Activated CD4-positive, alpha-beta T cell treated with anti-CD3 and anti-CD28 coated beads, Interleukin-2, amount 50 U/mL, for 4 hours (primary cell): ENCODE results near the gene CCDC92.

Experiments used
- DNase-seq, 2 experiments: peaks; one replicate each; pipeline ENCODE4 v3.0.0-alpha.2; 2020

Gene CCDC92

DNA sequence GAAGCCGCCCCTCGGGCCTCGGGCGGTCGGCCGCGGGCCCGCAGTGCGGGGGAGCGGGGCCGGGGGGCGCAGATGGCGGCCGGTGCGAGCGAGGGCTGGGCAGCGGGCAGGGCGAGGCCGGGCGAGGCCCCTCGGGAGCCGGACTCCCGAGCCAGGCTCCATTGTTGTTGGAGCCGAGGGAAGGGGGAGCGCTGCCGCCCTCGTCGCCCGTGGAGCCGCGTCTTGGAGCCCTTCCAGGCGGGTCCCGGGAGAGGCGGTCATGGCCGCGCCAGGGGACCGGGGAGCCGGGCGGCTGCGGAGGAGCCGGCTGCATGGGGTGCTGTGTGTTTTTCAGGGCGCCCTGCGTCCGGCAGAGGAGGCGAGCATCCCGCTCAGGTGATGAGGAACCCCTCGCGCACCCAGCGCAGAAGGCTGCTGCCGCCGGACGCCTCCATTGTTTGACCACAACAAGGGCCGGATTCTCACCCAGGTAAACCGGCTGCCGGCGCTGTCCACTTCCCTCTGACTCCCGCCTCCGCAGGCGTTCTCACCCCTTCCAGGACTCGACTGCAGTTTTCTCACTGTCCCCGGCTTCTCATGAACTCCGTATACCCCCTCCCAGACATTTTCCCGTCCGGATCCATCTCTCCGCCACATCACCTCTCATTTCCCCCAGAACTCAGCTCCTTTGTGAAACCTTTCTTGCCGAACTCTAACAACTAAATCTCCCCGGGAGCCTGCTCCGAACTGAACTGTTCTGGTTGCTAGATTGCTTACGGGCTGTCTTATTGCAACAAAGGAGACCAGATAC is 1.1 kb upstream of the CCDC92 start:
- peak in 1 of 2 experiments; percentile 1 for DNase-seq

DNA sequence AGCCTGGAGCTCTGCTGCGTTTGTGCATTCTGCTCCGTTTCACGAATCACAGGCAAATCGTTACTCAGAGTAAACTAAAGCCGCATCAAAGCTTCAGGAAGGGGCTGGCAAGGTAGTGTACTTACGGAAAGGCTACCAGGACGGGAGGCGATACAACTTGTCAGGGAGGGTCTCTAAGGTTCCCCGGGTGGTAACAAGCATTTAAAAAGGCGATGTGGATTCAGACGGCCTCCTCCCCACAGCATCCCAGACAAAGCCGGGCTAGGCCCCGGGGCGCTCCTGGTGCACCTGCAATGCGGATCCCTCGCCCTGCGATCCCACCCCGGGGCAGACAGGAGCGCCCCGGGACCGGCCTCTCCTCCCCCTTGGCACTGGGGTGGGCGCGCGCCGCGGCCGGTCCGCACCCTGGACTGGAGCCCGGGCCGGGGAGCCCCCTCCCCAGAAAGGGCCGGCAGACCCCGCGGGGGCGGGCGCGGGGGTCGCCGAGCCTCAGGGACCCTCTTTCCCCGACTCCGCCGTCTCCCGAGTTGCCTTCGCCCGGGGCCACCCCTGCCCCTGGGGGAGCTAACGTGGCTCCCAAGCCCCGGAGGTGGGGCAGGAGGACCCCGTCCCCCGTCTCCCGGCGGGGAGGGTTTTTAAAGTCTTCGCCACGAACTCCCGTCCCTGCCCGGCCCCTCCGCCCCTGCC is 718 bp downstream of the CCDC92 start:
- DNase-seq, result peak; percentile 13 to 16

- no peak for DNase-seq
Measured at GRCh38 chr12:123971449-123971769, 1.2 kb downstream of the CCDC92 start.

GRCh38 chr12:123967121-123967586 is 5.5 kb downstream of the CCDC92 start:
- no peak for DNase-seq

GRCh38 chr12:123966596-123966995 is 6.0 kb downstream of the CCDC92 start:
- DNase-seq, result no peak

DNA sequence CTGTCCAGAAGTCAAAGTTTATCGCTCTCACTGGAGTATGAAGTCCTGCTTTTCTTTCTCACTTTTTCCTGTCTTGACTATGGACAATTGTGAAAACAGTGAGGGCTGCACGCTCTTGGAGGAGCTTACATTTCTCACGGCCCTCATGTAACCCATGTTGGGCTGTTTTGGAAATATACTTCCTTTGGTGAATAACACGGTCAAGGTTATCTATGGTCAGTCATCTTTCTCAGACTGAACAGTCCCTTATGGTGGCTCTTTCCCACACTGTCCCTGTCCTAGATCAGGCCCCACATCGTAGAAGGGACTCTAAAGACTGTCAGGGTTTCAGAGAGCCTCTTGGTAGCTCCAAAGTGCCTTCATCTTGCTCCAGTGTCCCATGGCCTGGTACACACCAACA is 7.2 kb downstream of the CCDC92 start:
- no peak for DNase-seq

DNA sequence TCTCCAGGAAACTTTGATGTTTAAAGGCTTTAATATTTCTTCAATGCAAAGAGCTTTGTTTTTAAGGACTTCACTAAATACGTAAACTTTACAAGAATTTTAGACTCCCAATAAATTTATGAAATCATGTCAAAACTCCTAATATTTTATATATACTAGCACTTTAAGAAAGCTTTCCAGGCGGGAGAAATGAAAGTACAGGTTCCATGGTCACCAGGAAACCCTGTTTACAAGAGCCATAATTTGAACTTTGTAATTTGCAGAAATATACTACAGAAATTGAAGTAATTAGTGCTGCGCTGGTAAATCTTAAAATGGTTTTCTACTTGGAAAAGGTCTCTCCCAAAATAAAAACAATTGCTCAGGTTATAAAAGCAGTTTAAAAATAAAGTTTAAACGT is 8.8 kb downstream of the CCDC92 start:
- DNase-seq, result no peak

DNA sequence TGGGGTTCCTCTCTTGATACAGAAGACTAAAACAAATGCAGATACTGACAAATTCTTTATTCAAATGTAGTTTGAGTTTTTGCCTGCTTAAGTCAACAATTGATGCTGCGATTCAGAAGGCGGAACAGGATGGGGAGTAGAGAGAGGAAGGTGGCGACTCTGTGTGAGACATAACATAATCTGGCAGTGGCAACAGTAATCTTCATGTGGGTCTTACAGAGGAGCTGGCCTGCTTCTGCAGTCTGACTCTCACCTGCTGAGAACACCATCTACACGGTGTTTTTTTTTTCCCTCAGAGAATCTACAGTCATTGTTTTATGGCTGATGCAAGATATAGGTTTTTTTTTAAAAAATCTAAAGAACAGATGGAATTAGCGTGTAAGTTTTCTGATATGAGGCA is 10.1 kb downstream of the CCDC92 start:
- DNase-seq, result no peak

- DNase-seq, result no peak
Measured at GRCh38 chr12:123961585-123962345, 10.9 kb downstream of the CCDC92 start.

DNA sequence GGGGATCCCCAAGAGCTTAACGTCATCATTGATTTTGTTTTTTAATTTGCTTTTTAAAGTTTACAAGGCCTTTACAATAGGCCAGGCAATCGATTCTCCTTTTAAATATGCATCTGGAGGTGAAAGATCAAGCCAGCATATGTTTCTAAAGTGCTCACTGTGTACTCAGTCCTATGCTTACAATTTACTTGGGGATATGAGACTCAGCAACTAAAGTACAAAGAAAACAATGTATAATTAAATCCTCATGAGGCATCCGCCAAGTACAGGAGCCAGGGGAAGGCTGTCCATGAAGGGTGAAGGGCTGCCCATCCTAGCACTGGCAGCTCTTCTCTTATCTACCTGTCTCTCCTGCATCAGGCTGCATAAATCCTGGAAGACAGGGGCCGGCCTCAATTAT is 11.8 kb downstream of the CCDC92 start:
- no peak for DNase-seq

GRCh38 chr12:123960029-123960735 is 12.4 kb downstream of the CCDC92 start:
- DNase-seq, result no peak

DNA sequence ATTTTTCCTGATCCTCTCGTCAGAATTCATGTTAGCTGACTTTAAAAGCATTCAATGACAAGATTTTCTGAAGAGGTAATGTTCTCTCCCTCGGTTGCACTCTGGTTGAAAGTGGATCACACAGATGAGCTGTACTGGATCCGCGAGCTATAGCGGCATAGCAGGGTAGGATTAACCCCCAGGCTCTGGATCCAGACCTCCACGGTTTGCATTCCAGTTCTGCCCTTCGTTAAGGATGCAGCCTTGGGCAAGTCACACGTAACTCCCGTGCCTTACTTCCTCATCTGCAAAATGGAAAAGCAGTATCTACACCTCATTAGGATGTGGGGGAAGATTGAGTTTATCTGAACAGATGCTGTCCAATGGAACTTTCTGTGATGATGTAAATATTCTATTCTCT is 13.8 kb downstream of the CCDC92 start:
- DNase-seq, result no peak

GRCh38 chr12:123958462-123958861 is 14.2 kb downstream of the CCDC92 start:
- DNase-seq, result no peak

DNA sequence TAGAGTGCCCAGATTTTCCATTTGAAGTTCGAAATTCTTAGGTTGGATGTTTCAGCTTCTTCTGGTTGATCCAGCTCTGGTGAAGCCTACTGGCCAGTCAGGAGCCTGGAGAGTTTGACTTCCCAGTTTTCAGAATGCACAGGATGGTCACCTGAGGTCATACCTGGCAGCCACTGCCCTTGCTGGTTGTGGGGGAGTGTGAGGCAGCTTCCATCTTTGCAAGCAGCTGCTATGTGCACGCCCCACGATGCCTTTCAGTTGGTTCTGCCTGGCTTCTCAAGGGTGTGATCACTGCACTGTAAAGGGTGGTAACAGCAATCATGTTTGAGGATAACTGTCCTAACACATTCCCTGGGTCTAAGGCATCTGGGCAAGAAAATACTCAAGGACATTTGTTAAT is 15.4 kb downstream of the CCDC92 start:
- DNase-seq, result no peak

DNA sequence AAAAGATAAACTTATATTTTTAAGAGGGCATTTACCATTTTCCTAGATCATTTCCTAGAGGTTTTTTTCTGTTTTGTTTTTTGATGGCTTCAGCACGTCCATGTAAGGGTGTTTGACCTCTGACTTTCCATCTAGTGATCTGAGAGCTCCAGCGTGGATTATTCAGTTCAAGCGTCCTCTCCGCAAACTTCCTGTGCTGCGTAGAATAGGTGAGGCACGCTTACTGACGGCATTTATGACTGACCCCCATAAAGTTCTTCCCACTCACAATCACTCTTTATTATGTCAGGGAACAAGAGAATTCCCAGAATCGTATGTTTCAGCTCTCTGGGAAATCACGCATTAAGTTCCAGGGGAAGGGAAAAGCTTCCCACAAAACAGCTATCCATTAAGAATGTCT is 16.4 kb downstream of the CCDC92 start:
- no peak for DNase-seq

GRCh38 chr12:123954647-123955350 is 17.8 kb downstream of the CCDC92 start:
- no peak for DNase-seq

GRCh38 chr12:123952037-123952436 is 20.6 kb downstream of the CCDC92 start:
- no peak for DNase-seq

DNA sequence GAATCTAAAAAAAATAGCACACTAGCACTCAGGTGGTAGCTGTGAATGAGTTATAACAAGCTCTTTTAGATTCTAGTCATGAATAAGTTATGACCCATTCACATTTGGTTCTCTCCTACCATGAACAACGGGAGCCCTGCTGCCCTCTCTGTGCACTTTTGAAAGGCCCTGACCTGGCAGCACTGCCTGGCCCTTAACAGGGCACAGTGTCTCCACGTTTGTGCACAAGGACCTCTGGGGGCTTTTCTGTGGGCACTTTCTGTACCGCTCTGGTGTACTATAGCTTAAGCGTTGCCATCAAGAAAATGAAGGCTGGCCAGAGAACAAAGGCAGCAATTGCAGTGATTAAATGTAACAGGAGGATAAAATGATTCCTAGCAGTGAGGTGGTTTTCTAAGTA is 21.2 kb downstream of the CCDC92 start:
- DNase-seq, result no peak

DNA sequence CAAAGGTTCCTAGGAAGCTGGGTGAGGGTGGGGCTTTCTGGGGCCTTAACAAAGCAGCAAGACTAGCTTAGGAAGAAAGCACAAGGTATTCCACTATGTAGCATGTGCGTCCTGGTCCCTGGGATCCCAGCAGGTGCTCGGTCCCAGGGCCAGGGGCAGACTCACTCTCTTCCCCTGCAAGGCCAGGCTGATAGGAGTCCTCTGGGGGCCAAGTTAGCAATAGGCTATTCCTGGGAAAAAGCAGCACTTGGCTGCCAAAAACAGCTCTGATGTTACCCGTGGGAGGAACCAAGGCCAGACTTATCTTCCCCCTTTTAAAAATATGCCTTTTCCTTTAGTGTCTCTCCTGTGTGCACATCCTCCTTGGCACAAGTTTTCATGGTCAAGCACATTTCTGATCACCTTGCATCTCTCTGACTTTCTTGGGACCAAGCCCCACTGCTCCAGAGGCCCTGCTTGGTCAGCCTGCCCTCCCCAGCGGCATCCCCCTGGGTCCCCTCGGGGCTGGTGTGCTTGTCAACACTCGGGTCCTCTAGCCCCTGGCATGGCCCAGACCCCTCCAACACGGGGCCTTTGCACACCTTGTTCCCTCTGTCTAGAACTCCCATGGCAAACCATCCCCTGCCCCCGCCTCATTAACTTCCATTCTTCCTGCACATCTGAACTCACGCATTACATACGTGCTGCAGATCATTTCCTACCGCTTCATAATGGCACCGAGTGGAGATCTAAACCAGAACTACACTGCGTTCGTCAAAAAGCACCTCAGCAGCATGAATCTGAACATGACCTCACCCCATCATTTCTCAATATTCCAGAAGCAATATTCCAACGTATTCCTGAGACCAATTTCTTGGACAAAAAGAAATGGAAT is 21.9 kb downstream of the CCDC92 start:
- no peak for DNase-seq

- no peak for DNase-seq
Measured at GRCh38 chr12:123949770-123950165, 22.9 kb downstream of the CCDC92 start.
